HG03196 (cell line): Measurements from ENCODE around the gene BNC2.
"Not testable (repeated sequence)": the region's sequence is repeated elsewhere in the genome, so short reads cannot be mapped to it uniquely, and the experiment has no call there.

Experiments
- ATAC-seq: cut with Tn5 transposase; IDR thresholded peaks from one replicate; pipeline ENCODE4 v1.9.1; 2021; ENCODE audit not compliant: unreplicated experiment

BNC2 gene

DNA sequence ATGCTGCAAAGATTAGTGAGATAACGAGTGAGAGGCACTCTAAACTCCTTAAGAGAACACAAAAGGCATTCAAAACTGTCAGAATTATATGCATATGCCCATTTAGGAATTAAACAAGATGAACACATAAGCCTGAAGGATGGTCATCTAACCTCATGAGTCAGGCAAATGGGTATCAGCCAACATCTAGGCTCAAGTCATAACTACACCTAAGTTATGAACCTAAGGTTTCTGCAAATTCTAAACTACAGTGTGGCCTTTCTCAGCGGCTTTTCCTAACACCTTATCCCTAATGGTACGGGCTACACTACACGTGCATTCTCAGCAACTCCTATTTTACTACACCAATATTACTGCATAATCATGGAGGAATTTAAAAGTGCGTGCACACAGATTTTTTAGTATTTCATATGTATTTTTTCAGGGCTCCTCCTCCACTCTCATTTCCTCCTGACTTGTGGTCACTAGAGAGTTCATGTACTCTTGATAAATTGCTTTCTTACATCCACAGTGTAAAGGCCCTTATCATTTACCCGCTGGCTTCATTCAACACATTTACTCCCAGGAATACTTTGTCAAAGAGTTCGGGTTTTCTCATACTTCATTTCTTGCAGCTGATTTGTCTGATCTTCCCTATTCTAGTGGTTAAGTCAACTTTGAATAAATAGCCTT is 316.5 kb downstream of the BNC2 start:
- ATAC-seq, result no peak

DNA sequence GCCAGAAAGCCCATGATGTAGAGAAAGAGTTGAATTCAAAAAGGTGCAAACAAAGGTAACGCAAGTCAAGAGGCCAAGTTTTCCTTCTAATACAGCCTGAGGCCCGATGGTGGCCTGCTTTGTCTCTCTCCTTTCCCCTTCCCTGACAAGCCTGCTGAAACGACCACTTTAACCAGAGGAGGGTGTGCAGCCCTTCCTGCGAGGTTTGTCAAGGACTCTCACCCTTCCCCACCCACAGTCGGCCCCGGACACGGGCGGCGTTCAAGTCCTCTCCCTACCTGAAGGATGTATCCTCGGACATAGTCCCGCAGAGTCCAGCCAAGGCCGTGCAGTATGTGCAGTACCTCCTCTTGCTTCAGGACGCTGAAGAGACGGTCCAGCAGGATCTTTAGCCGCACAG is 318.2 kb downstream of the BNC2 start:
- no peak for ATAC-seq

DNA sequence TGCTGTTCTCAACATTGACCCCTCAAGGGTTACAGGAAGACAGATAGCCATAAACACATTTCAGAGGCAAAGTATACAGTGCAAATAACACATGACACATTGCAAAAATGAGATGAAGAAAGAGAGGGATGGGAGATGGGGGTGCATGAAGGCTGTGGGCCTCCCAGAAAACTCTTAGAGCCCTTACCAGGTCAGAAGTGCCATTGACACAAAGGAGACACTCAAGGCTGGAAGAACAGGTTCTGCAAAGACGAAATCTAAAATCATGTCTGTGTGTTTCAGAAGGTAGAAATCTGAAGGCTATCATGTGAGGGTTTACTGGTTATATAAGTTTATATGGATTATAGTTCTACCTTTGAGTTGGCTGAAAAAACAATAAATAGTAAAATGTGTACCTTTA is 318.8 kb downstream of the BNC2 start:
- ATAC-seq, result no peak

DNA sequence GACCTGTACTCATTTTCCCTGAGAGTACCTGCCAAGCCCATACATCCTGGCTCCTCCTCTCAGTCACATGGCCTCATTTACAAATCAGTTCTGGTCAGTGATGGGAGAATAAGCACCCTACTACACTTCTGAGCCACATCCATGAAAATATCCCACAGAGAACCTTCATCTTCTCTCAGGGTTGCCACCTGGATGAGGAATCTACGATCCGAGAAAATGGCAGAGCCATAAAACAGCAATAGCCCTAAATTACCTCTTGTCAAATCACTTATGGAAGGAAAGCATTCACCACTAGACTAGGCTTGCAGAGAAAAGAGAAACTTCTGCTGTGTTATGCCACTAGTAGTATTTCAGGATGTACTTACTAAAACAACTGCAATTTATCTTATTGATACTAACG is 324.8 kb downstream of the BNC2 start:
- ATAC-seq, result no peak

DNA sequence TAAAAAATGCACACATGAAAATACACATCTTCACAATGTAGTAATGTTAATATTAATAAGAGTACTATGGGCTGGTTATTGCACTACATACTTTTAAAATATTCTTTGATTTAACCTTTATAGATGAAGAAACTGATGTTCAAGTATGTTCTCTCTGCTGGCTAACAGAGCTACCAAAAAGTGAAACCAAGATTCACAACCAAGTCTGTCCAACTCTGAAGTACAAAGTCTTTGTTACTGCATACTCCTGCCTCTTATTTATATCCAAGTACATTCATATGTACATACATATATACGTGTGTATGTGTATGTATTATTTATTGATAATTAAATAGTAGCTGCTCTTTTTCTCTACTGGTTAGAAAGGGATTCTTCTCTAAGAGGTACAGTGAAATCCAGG is 325.6 kb downstream of the BNC2 start:
- ATAC-seq, result no peak

DNA sequence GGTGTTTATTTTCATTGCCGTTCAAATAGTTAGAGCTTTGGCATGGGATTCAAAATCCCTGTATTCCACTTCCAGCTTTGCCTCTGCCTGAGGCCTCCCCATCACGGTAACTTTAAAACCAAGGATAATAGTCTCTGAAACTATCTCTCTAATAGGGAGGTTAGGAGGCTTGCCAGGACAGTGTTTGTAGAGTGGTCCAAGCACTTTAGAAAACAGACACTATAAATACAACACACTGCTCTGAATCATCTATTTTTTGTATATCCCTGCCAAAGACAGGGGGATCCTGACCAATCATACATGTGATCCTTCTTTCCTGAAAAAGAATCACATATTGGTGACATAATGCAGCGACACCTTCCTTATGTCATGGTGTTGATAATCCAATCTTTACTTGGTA is 326.8 kb downstream of the BNC2 start:
- no peak for ATAC-seq

DNA sequence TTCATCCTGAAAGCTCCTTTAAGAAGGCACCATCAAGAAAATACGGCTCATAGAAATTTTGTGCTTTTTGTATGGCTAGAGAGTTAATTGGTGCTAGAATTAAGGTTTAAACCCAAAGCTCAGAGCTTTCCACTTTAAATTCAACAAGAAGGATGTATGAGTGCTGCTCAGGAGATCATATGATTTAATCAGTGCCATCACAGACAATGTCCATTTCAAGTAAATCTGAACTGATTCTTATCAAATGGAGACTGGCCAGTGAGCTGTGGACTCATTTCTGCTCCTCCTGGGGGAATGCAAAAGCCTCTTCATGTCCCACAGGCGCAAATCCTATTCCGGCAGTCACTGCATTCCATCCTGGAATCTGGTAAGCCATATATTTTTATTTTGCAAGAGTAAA is 327.2 kb downstream of the BNC2 start:
- no peak for ATAC-seq

DNA sequence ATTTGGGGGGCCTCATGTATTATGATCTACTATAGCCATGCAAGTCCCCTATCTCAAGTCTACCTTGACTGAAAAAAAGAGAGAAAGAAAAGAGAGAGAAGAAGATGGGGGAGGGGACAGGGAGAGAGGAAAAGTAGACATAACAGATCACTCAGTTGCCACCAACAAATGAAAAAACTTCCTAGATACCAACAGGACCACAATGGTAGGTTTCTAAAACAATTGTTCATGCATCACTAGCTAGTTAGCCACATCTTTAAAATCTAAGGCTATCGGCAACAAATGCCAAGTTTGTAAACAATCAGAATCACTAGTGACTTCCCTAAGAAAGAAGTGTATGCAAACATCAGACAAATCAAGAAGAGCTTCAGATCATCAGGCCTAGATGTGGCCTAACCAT is 328.2 kb downstream of the BNC2 start:
- ATAC-seq, result no peak

DNA sequence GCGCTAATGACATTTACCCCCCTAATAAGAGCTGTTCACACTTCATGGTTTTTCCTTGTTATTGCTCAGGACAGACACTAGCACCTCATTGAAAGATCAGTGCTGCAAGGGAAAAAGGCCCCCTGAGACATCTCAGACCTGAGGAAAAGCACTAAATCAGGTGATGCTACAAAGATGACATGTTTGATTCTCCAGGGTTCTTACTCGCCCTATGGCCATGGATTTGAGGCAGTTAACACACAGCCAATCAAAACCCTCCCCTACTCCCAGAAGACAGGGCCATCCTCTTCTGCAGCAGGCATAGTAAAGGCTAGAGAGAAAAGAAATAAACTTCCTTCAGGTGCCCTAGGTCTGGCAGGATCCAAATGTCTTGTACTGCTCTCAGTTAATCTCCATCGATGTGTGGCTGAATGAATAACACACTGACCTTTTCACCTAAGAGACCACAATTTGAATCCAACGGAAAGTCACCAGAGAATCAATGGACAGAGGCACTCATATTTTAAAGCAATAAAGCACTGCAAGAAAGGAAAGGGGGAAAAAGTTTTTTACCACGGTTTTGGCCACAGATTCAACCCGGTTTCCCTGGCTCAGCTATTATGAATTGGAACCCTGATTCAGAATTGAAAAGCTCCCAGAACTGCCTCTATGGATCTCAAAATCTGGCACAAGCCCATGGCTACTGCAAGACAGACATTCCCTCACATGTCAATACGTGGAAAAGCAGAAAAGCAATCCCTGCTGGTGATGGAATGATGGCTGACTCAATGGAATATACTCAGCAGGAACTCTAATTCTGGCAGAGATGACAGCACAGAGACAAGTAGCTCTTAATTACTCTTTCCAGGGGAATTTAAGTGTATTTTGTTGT is 329.5 kb downstream of the BNC2 start:
- no peak for ATAC-seq

DNA sequence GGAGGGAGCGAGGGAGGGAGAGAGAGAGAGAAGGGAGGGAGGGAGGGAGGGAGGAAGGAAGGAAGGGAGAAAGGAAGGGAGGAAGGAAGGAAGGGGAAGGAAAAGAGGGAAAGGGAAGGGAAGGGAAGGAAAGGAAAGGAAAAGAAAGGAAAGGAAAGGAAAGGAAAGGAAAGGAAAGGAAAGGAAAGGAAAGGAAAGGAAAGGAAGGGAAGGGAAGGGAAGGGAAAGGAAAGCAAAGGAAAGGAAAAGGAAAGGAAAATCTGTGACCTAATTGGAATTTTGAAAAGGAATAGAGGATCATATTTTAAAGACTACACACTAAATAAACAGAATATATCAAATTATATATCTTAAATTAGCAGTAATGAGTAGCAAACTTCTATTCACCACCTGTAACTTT is 330.8 kb downstream of the BNC2 start:
- ATAC-seq, result not testable (repeated sequence)

DNA sequence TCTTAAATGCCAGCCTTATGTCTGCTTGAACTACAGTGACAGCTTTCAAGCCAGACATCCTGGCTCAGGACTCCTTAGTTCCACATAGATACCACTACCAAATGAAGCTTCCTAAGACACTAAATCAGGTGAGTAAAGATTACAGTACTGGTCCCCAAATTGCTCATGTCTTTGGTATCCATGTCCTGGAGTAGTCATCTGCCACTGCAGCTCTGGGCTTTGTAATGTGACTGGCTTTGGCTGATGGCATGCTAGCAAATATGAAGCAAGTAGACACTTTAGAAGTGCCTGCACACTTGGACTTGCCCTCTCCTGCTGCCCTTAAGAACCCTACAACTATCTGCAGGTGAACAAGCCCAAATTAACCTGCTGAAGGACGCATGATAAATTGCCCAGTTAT is 334.9 kb downstream of the BNC2 start:
- no peak for ATAC-seq

DNA sequence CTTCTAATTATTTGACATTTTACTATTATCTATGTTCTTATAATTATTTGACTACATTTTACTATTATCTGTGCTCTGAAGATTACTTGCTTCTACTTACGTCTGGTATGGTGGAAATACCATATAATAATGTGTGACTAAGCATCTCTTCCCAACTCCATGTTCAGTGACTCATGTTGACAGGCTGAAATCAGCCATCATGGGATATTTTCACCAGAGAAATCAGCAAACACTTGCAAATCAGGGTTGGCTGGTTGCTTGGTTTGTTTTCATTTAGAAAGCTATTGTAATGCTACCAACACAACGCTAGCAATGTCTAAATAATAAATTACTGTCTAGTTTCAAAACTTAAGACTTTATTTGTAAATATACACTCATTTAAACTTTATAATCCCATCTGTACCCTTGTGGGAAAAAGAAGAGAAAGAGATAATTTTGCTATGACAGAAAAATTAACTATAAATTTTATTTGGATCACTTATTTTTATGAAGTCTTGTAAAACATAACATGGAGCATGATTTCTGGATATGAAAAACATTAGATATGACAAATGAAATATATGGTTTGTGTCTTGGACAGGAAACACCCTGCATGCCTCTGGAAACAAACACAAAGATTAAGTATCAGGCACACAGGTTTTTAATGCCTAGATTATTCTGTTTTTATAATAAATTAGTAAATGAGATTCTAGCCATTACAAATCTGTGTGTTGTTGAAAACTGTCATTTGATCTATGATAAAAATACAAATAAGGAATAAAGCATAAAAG is 337.6 kb downstream of the BNC2 start:
- ATAC-seq, result no peak

DNA sequence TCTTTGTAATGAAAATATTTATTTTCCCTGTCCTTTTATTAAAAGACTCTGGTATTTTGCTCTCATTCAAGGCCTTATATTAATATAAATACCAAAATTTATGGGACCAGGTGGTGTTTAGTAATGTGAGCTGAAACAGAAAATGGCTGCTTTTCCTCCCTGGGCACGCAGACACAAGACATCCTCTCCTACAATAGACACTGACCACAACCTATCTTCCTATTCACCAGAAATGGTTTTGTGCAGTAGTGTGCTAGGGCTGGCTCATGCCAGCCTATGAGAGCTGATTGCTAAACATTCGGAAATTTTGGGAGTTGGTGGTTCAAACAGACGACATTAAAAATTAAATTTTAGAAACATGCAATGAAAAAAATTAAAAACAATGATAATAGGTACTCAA is 338.2 kb downstream of the BNC2 start:
- no peak for ATAC-seq

DNA sequence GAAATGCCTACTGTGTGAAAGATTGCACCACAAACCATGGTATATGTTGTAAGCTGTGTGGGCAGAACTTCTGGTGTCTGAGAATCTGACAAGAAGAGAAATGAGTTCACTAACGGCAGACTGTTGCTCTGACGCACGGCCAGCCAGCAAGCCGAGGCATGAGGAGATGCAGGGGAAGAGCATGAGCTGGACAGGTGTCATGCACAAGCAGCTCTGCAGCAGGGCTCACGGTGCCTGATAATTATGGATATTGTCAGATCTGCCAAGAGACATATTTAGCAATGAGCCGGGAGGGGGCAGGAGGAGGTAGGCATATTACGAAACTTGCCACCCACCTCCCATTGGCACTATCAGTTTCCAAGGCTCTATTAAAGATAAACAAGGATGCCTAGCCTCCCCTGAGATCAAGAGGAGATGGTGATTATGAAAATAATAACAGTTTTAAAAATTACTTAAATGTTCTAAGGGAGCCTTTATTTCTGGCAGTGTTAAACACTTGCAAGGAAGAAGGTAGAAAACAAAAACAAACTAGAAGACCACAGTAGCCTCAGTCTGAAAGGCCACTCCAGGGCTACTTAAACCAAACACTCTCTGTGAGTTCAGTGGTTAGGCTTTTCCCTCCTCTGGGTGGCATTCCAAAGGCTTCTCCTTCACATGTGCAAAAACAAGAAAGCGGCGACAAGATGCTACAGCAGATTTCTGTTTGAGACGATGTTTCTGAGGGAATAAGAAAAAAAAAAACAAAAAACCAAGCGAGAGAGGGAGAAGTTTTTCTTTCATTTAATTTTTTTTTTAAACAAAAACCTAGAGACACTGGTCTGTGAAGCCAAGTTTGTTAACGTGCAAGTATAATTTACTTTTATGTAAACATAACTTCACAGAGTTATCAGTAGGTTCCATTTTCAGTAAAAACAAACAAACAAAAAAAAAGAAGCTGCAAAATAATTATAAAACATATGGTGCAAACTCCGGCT is 339.5 kb downstream of the BNC2 start:
- no peak for ATAC-seq

DNA sequence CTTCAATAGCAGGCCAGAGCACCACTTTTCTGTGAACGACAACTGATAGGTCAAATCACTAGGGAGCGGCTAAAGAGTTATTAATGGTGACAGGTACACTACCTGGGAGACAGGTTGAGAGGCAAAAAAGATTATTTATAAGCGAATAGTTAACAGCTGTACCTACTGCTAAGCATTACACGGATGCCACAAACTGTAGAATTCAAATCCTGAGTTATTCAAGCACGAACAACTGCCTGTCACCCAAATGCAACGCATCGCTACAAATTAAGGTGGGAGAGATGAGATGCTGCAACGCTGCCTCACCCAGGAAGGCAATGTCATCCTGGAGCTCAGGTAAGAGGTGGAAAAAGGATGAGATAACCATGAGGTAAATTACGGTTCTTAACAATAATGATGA is 342.9 kb downstream of the BNC2 start:
- no peak for ATAC-seq

DNA sequence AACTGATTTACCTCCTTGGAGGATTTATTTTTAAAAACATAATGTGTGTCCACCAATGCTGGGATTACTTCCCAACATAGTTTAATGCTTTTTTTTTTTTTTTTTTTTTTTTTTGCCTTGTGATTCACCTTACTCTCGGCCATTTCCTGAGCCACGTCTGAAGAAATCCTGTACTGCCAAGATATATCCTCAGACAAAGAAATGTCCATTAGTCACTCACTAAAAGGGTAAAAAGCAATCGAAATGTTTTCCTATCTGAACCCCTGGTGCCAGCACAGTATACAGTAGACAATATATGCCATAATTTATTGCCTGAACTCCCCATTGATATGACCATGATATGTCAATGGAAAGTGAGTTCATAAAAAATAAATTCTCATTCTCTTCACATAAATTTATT is 344.1 kb downstream of the BNC2 start:
- no peak for ATAC-seq

DNA sequence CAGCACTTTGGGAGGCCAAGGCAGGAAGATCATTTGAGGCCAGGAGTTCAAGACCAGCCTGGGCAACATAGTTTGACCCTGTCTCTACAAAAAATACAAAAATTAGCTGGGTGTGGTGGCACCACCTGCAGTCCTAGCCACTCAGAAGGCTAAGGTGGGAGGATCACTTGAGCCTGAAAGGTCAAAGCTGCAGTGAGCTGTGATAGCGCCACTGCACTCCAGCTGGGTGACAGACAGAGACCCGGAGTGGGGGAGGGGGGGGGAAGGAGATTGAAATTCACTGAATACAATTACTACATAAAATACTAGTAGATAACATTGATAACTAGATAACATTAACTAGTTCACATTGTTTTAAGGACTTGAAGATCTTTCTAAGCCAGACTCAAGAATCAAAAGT is 345.6 kb downstream of the BNC2 start:
- no peak for ATAC-seq

DNA sequence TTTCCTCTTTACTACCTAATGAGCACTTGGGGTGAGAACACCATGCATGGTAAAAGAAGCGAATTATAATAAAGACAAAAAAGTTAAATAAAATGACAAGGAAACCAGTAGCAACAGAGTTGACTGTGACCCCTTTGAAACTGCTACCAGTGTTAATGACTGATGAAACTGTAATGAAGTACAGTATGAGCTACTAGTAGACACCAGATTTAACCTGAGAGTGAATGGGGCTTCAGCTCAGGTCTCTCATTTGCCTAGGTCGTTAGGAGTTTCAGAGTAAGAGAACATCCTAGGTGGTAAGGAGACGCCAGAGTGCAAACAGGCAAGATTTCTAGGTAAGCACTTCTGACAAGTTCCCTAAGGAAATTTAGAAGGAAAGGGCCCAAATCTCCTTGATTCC is 346.4 kb downstream of the BNC2 start:
- ATAC-seq, result no peak

DNA sequence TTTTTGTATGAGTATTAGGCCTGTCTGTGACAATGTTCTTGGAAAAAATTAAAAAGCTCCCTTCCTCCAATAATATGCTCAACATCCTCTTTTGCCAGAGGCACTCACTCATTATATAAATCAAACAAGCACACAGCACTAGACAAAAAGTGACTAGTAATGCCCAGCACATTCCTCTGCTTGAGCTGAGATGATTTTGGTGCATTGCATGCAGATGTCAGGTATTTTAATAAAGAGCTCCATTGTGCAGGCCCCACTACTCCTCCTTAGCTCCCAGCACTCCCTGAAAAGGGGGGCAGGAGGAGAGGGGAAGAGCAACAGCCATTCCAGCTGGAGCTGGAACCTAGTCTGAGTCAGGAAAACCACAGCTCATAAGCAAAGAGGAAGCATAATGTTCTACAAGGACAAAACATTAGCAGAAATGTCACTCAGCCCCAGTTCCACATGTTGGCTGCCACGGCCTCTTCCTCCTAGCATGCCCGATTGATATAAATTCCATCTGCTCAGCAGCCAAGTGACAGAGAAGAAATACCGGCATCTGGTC is 348.5 kb downstream of the BNC2 start:
- no peak for ATAC-seq

DNA sequence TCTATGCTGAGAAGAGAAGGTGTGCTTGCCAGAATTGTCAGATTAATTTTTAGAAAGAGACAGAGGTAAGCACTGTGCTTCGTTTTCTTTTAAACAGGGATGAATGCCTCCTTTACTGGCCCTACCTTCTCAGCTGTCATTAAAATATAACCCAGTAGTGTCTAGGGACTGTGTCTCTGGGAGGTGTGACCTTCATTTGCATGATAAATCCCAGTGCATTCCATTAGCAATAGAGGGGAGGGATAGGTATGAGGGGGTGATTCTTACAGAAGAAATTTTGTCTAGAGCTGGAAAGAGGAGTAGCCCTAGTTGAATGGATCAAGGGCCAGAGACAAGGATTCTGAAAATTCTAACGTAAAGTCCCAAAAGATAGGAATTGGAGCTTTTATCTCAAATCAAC is 351.5 kb downstream of the BNC2 start:
- no peak for ATAC-seq
